Loucy (cell line): ENCODE data around the gene SYNE1.

ENCODE experiments used
- H2AFZ ChIP-seq: fragments of 200-600 bp; sonication (generic); 2 replicates; pipeline ENCODE4 v1.6.0; 2016; ENCODE audit warnings: antibody characterized with exemption, mild to moderate bottlenecking, low read length, moderate library complexity
- H3F3A ChIP-seq: fragments of 200-600 bp; 2 replicates; pipeline ENCODE4 v1.6.0; 2016; ENCODE audit warnings: antibody characterized with exemption, low read depth, mild to moderate bottlenecking
- H3K27me3 ChIP-seq: fragments of 200-600 bp; sonication (generic); 2 replicates; pipeline ENCODE4 v1.6.1; 2014; ENCODE audit warnings: low read length, mild to moderate bottlenecking; ENCODE audit not compliant: insufficient read depth, poor library complexity, severe bottlenecking
- H3K36me3 ChIP-seq: fragments of 200-600 bp; sonication (generic); 2 replicates; pipeline ENCODE4 v1.6.1; 2016; ENCODE audit warnings: low read length; ENCODE audit not compliant: insufficient read depth
- H3K4me1 ChIP-seq: fragments of 200-600 bp; sonication (generic); 2 replicates; pipeline ENCODE4 v1.5.1; 2014; ENCODE audit warnings: low read length, mild to moderate bottlenecking; ENCODE audit not compliant: insufficient read depth, poor library complexity, severe bottlenecking
- H3K4me2 ChIP-seq: fragments of 200-600 bp; sonication (generic); 2 replicates; pipeline ENCODE4 v1.6.0; 2014; ENCODE audit warnings: antibody characterized with exemption, low read length, low read depth, mild to moderate bottlenecking; ENCODE audit not compliant: poor library complexity, severe bottlenecking
- H3K4me3 ChIP-seq: fragments of 200-600 bp; sonication (generic); 2 replicates; pipeline ENCODE4 v1.5.1; 2014; ENCODE audit warnings: low read length, mild to moderate bottlenecking, mixed read lengths; ENCODE audit not compliant: poor library complexity, severe bottlenecking
- H3K79me2 ChIP-seq: fragments of 200-600 bp; sonication (generic); 2 replicates; pipeline ENCODE4 v1.6.1; 2014; ENCODE audit warnings: low read length; ENCODE audit not compliant: insufficient read depth
- H3K9ac ChIP-seq: fragments of 200-600 bp; sonication (generic); 2 replicates; pipeline ENCODE4 v1.6.0; 2014; ENCODE audit warnings: mild to moderate bottlenecking, low read depth, low read length, moderate library complexity; ENCODE audit not compliant: poor library complexity, severe bottlenecking
- H3K9me2 ChIP-seq: fragments of 200-600 bp; sonication (generic); replicated peaks from 2 replicates; pipeline ENCODE4 v1.6.1; 2016; ENCODE audit warnings: low read depth, low read length, mixed read lengths
- H3K9me3 ChIP-seq: fragments of 200-600 bp; sonication (generic); 2 replicates; pipeline ENCODE4 v1.6.1; 2014; ENCODE audit warnings: mild to moderate bottlenecking, antibody characterized with exemption, low read length, low read depth; ENCODE audit not compliant: insufficient read depth
- H4K20me1 ChIP-seq: fragments of 200-600 bp; sonication (generic); 2 replicates; pipeline ENCODE4 v1.6.0; 2014; ENCODE audit warnings: antibody characterized with exemption, low read length, mild to moderate bottlenecking; ENCODE audit not compliant: insufficient read depth, poor library complexity, severe bottlenecking
- EZH2phosphoT487 ChIP-seq: fragments of 200-600 bp; IDR thresholded peaks from 2 replicates; pipeline ENCODE4 v1.6.1; 2018; ENCODE audit warnings: antibody characterized with exemption, mild to moderate bottlenecking, moderate library complexity, borderline replicate concordance
- TF ChIP-seq, protein P1 (sequence below): fragments of 200-600 bp; sonication (generic); conservative IDR thresholded peaks from 2 replicates; pipeline ENCODE4 v1.5.1; 2014; ENCODE audit warnings: mild to moderate bottlenecking, antibody characterized with exemption, low read length

SYNE1 gene

DNA sequence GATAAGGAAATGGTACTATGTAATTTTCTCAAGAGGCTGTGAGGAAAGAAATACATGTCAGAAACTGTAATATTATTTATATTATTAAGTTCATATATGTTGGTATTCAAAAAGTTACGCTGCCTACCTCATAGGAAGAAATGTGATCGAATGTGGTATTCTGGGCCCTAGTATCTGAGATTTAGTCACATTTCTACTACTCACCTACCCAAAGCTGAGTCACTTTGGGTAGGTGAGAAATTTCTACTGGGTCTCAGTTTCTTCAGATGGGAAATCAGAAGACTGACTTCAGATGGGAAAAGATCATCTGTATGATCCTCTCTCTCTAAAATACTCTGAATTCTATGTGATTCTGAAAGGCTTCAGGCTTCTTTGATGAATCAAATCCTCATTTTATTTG lies 411.0 kb downstream of the SYNE1 start:
- peaks cover 29% of the 10 kb centered on the region for H3K36me3 ChIP-seq
- H3K4me2 ChIP-seq: no peak overlapping the region

DNA sequence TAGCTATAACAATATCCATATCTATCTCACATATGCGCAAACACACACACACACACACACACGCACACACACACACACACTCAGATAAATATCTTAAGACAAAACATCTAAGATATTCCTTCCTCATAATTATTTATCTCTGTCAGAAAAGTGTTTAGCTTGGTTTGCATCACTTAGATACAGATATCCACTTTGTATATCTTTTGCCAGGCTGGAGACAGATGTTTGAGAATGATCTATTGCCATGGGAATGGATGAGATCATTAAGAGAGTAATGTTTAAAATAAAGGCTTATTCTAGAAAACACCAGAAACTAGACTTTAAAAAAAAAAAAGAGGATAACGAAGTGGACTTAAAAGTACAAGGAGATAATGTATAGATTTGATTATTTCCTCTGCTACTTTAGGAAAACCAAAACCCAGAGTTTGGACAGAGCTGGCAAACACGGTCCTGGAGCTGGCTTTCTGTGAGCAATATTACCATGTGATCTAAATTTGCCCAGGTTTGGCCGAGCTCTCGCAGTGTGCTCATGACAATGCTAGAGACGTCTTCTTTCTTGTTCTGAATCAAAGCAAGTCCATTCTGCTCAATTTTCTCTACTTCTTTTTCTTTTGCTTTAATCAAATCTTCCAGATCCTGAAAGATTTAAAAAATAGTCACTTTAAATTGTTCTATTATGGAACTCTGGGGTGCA lies 411.8 kb downstream of the SYNE1 start:
- TF ChIP-seq, protein P1, sequence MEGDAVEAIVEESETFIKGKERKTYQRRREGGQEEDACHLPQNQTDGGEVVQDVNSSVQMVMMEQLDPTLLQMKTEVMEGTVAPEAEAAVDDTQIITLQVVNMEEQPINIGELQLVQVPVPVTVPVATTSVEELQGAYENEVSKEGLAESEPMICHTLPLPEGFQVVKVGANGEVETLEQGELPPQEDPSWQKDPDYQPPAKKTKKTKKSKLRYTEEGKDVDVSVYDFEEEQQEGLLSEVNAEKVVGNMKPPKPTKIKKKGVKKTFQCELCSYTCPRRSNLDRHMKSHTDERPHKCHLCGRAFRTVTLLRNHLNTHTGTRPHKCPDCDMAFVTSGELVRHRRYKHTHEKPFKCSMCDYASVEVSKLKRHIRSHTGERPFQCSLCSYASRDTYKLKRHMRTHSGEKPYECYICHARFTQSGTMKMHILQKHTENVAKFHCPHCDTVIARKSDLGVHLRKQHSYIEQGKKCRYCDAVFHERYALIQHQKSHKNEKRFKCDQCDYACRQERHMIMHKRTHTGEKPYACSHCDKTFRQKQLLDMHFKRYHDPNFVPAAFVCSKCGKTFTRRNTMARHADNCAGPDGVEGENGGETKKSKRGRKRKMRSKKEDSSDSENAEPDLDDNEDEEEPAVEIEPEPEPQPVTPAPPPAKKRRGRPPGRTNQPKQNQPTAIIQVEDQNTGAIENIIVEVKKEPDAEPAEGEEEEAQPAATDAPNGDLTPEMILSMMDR: no peak
- TF ChIP-seq EZH2phosphoT487: no peak
- Histone ChIP-seq H3K79me2 (no peaks in the 10 kb centered on the region), H3K9me3 (peaks cover 12% of the 10 kb centered on the region; the same call in 1 of the 2 replicates), H3F3A (no peaks in the 10 kb centered on the region), H3K4me3 (no peak overlapping the region), H2AFZ (no peak overlapping the region), H3K9ac (no peak overlapping the region), H4K20me1 (no peaks in the 10 kb centered on the region), H3K36me3 (peaks cover 31% of the 10 kb centered on the region), H3K4me2 (no peak overlapping the region), H3K27me3 (no peaks in the 10 kb centered on the region), H3K4me1 (no peaks in the 10 kb centered on the region), H3K9me2 (no peaks in the 10 kb centered on the region)

More for the DNA sequence above, 411.0 kb downstream of the SYNE1 start:
- Histone ChIP-seq H3K9me2 (no peaks in the 10 kb centered on the region), H3F3A (no peaks in the 10 kb centered on the region), H3K4me1 (no peaks in the 10 kb centered on the region), H3K4me3 (no peak overlapping the region), H4K20me1 (no peaks in the 10 kb centered on the region), H3K27me3 (no peaks in the 10 kb centered on the region), H3K9ac (no peak overlapping the region), H2AFZ (no peak overlapping the region), H3K79me2 (no peaks in the 10 kb centered on the region), H3K9me3 (peaks cover 12% of the 10 kb centered on the region; the same call in 1 of the 2 replicates)
- no peak for TF ChIP-seq EZH2phosphoT487
- TF ChIP-seq, protein P1: no peak

DNA sequence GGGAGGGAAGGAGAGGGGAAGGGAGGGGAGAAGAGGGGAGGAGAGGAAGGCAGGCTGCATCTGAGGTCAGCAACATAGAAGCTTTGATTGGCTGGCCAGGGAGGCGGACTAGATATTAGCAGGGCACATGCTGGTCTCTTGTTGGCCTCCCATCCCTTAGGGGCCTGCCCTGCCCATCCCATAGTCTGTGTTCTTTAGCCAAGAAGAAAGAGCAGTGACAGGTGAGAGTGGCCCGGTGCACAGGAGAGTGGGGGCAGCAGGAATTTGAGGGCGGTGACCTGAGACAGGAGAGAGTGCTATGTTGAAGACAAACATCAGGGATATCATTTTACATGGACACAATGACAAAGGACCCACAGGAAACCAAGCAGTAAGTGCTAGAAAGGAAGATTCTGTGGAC lies 413.5 kb downstream of the SYNE1 start:
- Histone ChIP-seq H3K4me3 (no peak overlapping the region), H2AFZ (no peak overlapping the region), H3F3A (no peaks in the 10 kb centered on the region), H3K9me2 (no peaks in the 10 kb centered on the region), H3K79me2 (no peaks in the 10 kb centered on the region), H3K27me3 (no peaks in the 10 kb centered on the region), H3K9ac (no peak overlapping the region), H3K4me2 (no peak overlapping the region), H3K36me3 (peaks cover 26% of the 10 kb centered on the region), H3K4me1 (no peaks in the 10 kb centered on the region), H4K20me1 (no peaks in the 10 kb centered on the region), H3K9me3 (peaks cover 12% of the 10 kb centered on the region; the same call in 1 of the 2 replicates)
- no peak for TF ChIP-seq EZH2phosphoT487
- TF ChIP-seq, protein P1: no peak
